Karpas-422 (cell line): Measurements from ENCODE around the gene EML6. TPM values are rescaled to one million over a fixed set of nuclear protein-coding genes. Genes with fewer than 3 reads are reported as not detected.

Source experiments
- DNase-seq: peaks from one replicate; pipeline ENCODE4 v3.0.0-alpha.2; 2015
- H2AFZ ChIP-seq: fragments of 200-600 bp; sonication (generic); 2 replicates; pipeline ENCODE4 v1.6.1; 2014; ENCODE audit warnings: antibody characterized with exemption, low read length, mixed read lengths
- H3K27ac ChIP-seq: fragments of 200-600 bp; sonication (generic); 2 replicates; pipeline ENCODE4 v1.5.1; 2014; ENCODE audit warnings: mild to moderate bottlenecking, low read length, moderate library complexity
- H3K27me3 ChIP-seq: fragments of 200-600 bp; sonication (generic); 2 replicates; pipeline ENCODE4 v1.6.1; 2014; ENCODE audit warnings: low read length, mixed read lengths
- H3K36me3 ChIP-seq: fragments of 200-600 bp; sonication (generic); 2 replicates; pipeline ENCODE4 v1.6.1; 2014; ENCODE audit warnings: low read length, mixed read lengths; ENCODE audit not compliant: insufficient read depth
- H3K4me1 ChIP-seq: fragments of 200-600 bp; sonication (generic); 2 replicates; pipeline ENCODE4 v1.6.1; 2014; ENCODE audit warnings: mild to moderate bottlenecking, low read length, mixed read lengths
- H3K4me2 ChIP-seq: fragments of 200-600 bp; sonication (generic); 2 replicates; pipeline ENCODE4 v1.6.1; 2014; ENCODE audit warnings: low read length, low read depth, mild to moderate bottlenecking; ENCODE audit not compliant: poor library complexity, severe bottlenecking
- H3K4me3 ChIP-seq: fragments of 200-600 bp; sonication (generic); 2 replicates; pipeline ENCODE4 v1.5.1; 2014; ENCODE audit warnings: mild to moderate bottlenecking, antibody characterized with exemption, low read length, mixed read lengths
- H3K79me2 ChIP-seq: fragments of 200-600 bp; sonication (generic); 2 replicates; pipeline ENCODE4 v1.6.1; 2014; ENCODE audit warnings: mild to moderate bottlenecking, low read length, mixed read lengths
- H3K9ac ChIP-seq: fragments of 200-600 bp; sonication (generic); 2 replicates; pipeline ENCODE4 v1.6.0; 2014; ENCODE audit warnings: low read length
- H3K9me2 ChIP-seq: fragments of 200-600 bp; sonication (generic), shearing (Covaris generic); replicated peaks from 2 replicates; pipeline ENCODE4 v1.6.0; 2014; ENCODE audit warnings: mild to moderate bottlenecking, low read length, moderate library complexity; ENCODE audit not compliant: insufficient read depth
- H3K9me3 ChIP-seq: fragments of 300-700, 200-600 bp; sonication (generic); 2 replicates; pipeline ENCODE4 v1.6.1; 2014; ENCODE audit warnings: low read length, mixed read lengths
- H4K20me1 ChIP-seq: fragments of 200-600 bp; sonication (generic); 2 replicates; pipeline ENCODE4 v1.6.1; 2014; ENCODE audit warnings: mild to moderate bottlenecking, antibody characterized with exemption, low read length, low read depth; ENCODE audit not compliant: insufficient read depth
- total RNA-seq: library from RNA; depleted of rRNA; stranded (reverse); fragments of >200 nt; shearing (Covaris generic); gene quantifications from 2 replicates; pipeline ENCODE4 v1.2.3, GENCODE V29; 2014; ENCODE audit warnings: low replicate concordance

Gene EML6
- total RNA-seq, 1 experiment from 2014 or later: 187 TPM

DNA sequence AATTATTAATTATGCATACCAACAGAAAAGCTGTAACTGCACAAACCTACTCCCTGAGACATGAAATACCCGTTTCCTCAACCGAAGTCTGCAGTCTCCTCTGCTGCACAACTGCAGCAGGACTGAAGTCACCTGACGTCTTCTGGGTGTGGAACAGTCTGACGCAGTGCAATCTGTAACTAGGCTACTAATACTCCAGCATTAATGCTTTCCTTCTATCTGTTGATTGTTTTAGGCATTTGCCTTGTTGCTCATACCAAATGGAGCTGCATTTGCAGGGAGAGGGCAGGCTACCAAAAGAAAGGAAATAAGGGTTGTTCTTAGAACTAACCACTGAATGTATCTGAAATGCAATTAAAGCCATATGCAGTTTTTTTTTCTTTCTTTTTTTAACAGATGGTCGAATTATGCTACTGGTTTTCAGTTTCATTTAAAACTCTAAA is 286.7 kb downstream of the EML6 start:
- DNase-seq: peak; percentile 87
- Histone ChIP-seq H3K4me2 (peak overlapping the region; percentile 70), H3K79me2 (peaks cover 100% of the 10 kb centered on the region), H2AFZ (no peak overlapping the region), H4K20me1 (no peaks in the 10 kb centered on the region), H3K4me3 (peak overlapping the region; percentile 62), H3K27ac (peak overlapping the region; percentile 85), H3K9me2 (no peaks in the 10 kb centered on the region), H3K4me1 (peaks cover 99% of the 10 kb centered on the region), H3K27me3 (no peaks in the 10 kb centered on the region), H3K9me3 (no peaks in the 10 kb centered on the region), H3K36me3 (no peaks in the 10 kb centered on the region), H3K9ac (peak overlapping the region; percentile 66)

DNA sequence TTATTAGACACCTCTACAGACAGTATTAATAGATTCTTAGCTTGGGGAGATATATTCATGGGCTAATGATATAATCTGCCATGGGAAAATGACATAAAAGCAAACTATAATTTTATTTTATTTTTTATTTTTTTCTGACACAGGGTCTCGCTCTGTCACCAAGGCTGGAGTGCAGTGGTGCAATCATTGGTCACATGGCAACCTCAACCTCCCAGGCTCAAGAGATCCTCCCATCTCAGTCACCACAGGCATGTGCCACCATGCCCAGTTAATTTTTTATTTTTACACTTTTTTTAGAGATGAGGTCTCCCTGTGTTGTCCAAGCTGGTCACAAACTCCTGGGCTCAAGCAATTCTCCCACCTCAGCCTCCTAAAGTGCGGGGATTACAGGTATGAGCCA is 287.5 kb downstream of the EML6 start:
- H4K20me1 ChIP-seq: no peaks in the 10 kb centered on the region
- H3K4me3 ChIP-seq: peak overlapping the region; percentile 62
- H3K4me1 ChIP-seq: peaks cover 92% of the 10 kb centered on the region
- no peaks in the 10 kb centered on the region for H3K27me3 ChIP-seq
- H3K27ac ChIP-seq: peak overlapping the region; percentile 85
- no peaks in the 10 kb centered on the region for H3K9me2 ChIP-seq
- H3K36me3 ChIP-seq: no peaks in the 10 kb centered on the region
- peak overlapping the region; percentile 70 for H3K4me2 ChIP-seq
- peaks cover 100% of the 10 kb centered on the region for H3K79me2 ChIP-seq
- no peak overlapping the region for H2AFZ ChIP-seq
- no peaks in the 10 kb centered on the region for H3K9me3 ChIP-seq
- peak overlapping the region; percentile 66 for H3K9ac ChIP-seq
- peak; percentile 63 for DNase-seq

DNA sequence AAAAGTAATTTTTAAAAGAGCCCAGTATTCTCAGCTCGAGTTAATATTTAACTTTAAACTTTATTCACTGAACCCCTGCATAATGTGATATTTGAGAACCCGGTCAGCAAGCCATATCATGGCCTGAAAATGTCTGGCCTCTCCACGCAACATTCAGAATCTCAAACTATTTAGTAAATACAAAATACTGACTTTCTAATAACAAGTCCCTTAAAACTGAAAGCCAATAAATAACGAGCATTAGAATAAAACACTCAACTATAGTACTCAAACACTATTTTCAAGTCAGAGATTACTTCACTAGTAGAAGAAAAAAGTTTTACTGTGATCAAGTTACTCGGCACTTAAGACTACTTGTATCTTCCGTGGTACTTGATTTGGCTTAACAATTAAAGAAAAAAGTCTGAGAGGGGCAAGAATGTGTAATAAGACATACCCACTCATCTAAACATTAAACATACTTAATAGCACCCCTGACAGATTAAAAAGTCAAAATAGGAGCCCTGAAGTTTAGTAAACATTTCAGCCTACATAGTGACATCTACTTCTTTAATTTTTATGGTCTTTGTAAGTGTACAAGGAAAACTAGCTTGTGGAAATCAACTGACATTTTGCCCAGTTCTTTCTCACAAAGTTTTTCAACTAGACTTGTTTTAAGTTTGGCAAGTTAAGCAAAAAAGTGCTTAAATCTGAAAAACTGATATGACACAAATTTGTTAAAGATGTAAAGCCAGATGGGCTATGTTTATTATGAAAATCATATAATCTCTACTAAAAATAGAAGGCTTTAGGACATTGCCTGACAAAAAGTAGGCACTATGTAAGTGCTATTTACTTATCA is 288.6 kb downstream of the EML6 start:
- H4K20me1 ChIP-seq: no peaks in the 10 kb centered on the region
- peak overlapping the region; percentile 24 for H3K4me3 ChIP-seq
- peaks cover 80% of the 10 kb centered on the region for H3K4me1 ChIP-seq
- peak overlapping the region; percentile 1 for H3K9ac ChIP-seq
- peak overlapping the region; percentile 85 for H3K27ac ChIP-seq
- no peaks in the 10 kb centered on the region for H3K9me3 ChIP-seq
- no peak for DNase-seq
- no peaks in the 10 kb centered on the region for H3K9me2 ChIP-seq
- no peak overlapping the region for H2AFZ ChIP-seq
- H3K4me2 ChIP-seq: peak overlapping the region; percentile 70
- no peaks in the 10 kb centered on the region for H3K27me3 ChIP-seq
- H3K36me3 ChIP-seq: peaks cover 4% of the 10 kb centered on the region; the same call in 1 of the 2 replicates
- H3K79me2 ChIP-seq: peaks cover 100% of the 10 kb centered on the region

DNA sequence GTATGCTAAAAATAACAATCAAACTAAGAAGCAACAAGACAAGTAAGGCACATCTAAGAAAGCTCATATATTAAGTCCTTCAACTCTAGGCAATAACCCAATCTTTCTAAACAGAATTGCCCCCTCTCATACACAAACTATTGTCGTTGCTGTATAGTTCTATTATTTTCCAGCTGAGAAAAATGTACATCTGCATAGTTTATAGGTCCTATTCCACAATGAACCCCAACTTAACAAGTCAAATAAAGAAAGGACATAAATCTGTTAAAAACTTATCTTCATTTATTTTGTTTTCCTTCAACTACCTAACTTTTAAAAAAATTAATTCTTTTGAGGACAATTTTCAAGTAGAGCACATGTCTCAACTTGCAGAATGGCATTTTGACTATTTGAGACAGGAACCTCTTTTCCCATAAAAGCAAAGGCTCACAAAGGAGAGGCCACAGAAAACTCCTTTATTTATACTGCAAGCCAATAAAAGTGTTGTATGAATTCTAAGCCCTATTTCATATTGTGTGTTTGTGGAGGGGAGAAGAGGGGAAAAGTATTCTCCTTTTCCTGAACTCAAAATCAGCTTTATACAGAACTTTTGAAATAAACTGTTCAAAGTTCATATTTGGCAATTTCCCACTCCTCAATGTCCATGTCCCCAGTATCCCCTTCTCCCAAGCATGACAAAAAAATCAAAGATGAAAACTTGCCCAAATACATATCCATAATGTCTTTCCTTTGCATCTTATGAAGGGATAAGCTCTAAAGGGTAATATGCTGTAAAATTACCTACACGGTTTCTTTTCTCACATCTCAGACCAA is 289.4 kb downstream of the EML6 start:
- no peaks in the 10 kb centered on the region for H3K9me3 ChIP-seq
- H3K9ac ChIP-seq: peak overlapping the region; percentile 1
- peak overlapping the region; percentile 70 for H3K4me2 ChIP-seq
- H3K9me2 ChIP-seq: no peaks in the 10 kb centered on the region
- peaks cover 100% of the 10 kb centered on the region for H3K79me2 ChIP-seq
- peaks cover 9% of the 10 kb centered on the region for H3K36me3 ChIP-seq
- no peak for DNase-seq
- peak overlapping the region; percentile 85 for H3K27ac ChIP-seq
- no peak overlapping the region for H2AFZ ChIP-seq
- no peaks in the 10 kb centered on the region for H4K20me1 ChIP-seq
- no peak overlapping the region for H3K4me3 ChIP-seq
- H3K4me1 ChIP-seq: peaks cover 72% of the 10 kb centered on the region
- no peaks in the 10 kb centered on the region for H3K27me3 ChIP-seq

DNA sequence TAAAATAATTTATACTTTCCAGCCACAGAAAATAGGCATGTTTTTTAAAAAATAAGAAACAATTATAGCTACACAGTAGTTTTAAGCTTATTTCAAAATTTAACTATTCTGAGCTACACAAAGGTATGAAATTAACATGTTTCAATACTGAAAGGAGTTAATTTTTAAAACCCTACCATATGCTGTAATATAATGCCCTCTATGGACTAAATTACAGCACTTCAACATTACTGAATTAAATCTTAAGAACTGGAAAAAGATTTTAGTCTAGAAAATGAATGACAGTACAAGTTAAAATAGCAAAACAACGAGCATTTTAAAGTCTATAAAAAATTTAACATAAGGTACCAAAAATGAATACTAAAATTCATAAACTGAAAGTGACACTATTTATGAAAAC is 290.5 kb downstream of the EML6 start:
- Histone ChIP-seq H3K9me3 (no peaks in the 10 kb centered on the region), H3K9ac (peak overlapping the region; percentile 1; the same call in 1 of the 2 replicates), H3K79me2 (peaks cover 100% of the 10 kb centered on the region), H3K9me2 (no peaks in the 10 kb centered on the region), H3K27ac (peak overlapping the region; percentile 85), H4K20me1 (no peaks in the 10 kb centered on the region), H3K4me3 (no peak overlapping the region), H3K4me2 (peak overlapping the region; percentile 37), H3K4me1 (peaks cover 64% of the 10 kb centered on the region), H3K36me3 (peaks cover 19% of the 10 kb centered on the region), H2AFZ (no peak overlapping the region), H3K27me3 (no peaks in the 10 kb centered on the region)
- peak; percentile 67 for DNase-seq

DNA sequence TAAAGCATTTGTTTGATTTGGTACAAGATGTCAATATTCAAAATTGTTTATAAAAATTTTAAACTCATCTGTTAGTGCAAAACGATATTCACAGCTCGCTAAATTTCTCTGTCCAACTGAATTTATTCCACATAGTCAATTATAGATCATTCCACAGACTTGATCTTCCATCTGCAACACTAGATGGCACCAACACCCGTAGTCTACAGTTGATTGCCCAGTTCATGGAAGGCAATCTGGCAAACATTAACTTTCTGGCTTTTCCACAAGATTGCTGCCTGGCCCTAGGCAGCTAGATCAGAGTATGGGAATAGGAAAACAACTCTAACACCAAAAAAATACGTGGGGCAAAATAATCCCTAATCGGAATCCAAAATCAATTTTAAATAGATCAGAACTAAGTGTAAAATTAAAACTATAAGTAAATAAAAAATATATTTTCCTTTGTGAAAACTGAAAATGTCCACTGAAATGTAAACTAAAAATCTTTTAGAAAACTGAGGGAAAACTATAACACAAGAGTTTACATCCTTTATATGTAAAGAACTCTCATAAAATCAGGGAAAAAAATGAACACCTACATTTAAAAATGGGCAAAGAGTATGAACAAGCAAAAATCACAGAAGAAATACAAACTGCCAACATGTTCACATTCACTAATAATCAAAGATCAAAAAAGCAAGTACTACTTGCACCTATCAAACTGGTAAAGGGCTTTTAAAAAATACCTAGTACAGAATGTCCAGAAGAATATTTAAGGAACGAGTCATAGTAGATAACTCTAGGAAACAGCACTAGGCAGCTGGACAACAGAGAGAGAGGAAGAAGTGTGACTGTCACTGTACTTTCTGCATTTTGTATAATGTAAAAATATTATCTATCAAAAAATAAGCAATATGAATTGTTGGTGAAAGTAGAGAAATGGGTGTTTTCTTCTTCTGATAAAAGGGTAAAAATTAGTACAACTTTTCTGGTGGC is 291.8 kb downstream of the EML6 start:
- no peak overlapping the region for H3K4me2 ChIP-seq
- no peak overlapping the region for H3K27ac ChIP-seq
- H2AFZ ChIP-seq: no peak overlapping the region
- H3K4me3 ChIP-seq: no peak overlapping the region
- H3K4me1 ChIP-seq: peaks cover 64% of the 10 kb centered on the region
- H3K36me3 ChIP-seq: peaks cover 24% of the 10 kb centered on the region
- H4K20me1 ChIP-seq: no peaks in the 10 kb centered on the region
- H3K79me2 ChIP-seq: peaks cover 100% of the 10 kb centered on the region
- no peaks in the 10 kb centered on the region for H3K9me2 ChIP-seq
- no peaks in the 10 kb centered on the region for H3K9me3 ChIP-seq
- no peak overlapping the region for H3K9ac ChIP-seq
- H3K27me3 ChIP-seq: no peaks in the 10 kb centered on the region
- DNase-seq: peak; percentile 73

DNA sequence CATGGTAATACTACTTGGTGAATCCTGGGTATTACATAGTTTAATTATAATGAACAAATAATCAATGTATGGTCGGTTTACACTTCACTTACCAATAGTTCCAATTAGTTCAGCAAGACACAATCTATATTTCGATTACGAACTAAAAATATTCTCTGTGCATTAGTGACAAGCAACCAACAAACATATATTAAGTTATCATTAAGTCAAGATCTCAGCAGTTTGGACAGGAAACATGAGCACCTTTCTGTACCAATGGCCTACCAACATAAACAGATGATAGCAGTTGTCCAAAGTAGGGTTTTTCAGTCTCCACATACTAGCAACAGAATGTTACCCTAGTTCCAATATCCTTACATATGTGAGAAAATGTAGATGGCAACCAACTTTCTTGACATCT is 294.0 kb downstream of the EML6 start:
- Histone ChIP-seq H3K36me3 (peaks cover 24% of the 10 kb centered on the region), H3K27ac (no peak overlapping the region), H3K4me3 (no peak overlapping the region), H3K4me1 (peaks cover 61% of the 10 kb centered on the region), H3K9ac (no peak overlapping the region), H3K27me3 (no peaks in the 10 kb centered on the region), H3K4me2 (no peak overlapping the region), H3K9me2 (no peaks in the 10 kb centered on the region), H3K9me3 (no peaks in the 10 kb centered on the region), H3K79me2 (peaks cover 99% of the 10 kb centered on the region), H4K20me1 (no peaks in the 10 kb centered on the region), H2AFZ (no peak overlapping the region)
- no peak for DNase-seq
